GM23338 (cell line): ENCODE data around the gene RHOBTB3. TPM values are rescaled to one million over a fixed set of nuclear protein-coding genes. Genes with fewer than 3 reads are reported as not detected.

Experiments
- ATAC-seq: fragments of 200-7000 bp; cut with Tn5 transposase; 3 replicates; pipeline ENCODE4 v1.9.1; 2020
- DNase-seq: peaks from one replicate; pipeline ENCODE4 v3.0.0-alpha.2; 2015; ENCODE audit warnings: low spot score
- H2AFZ ChIP-seq: fragments of 200-600 bp; sonication (generic); 2 replicates; pipeline ENCODE4 v1.8.0; 2016; ENCODE audit warnings: antibody characterized with exemption, mild to moderate bottlenecking, moderate library complexity
- H3F3A ChIP-seq: fragments of 200-600 bp; sonication (generic); replicated peaks from 2 replicates; pipeline ENCODE4 v1.8.0; 2017; ENCODE audit warnings: antibody characterized with exemption, mixed run types, low read depth
- H3K27ac ChIP-seq: fragments of 200-600 bp; sonication (generic); 2 replicates; pipeline ENCODE4 v1.6.1; 2016; ENCODE audit warnings: low read depth
- H3K27me3 ChIP-seq: fragments of 200-600 bp; sonication (generic); 2 replicates; pipeline ENCODE4 v1.8.0; 2016; ENCODE audit warnings: mild to moderate bottlenecking, mixed run types, moderate library complexity; ENCODE audit not compliant: insufficient read depth
- H3K36me3 ChIP-seq: fragments of 200-600 bp; sonication (generic); 2 replicates; pipeline ENCODE4 v1.8.0; 2016; ENCODE audit warnings: mild to moderate bottlenecking; ENCODE audit not compliant: insufficient read depth
- H3K4me1 ChIP-seq: fragments of 200-600 bp; sonication (generic); 2 replicates; pipeline ENCODE4 v1.8.0; 2016; ENCODE audit warnings: mild to moderate bottlenecking, moderate library complexity; ENCODE audit not compliant: insufficient read depth
- H3K4me2 ChIP-seq: fragments of 200-600 bp; sonication (generic); 2 replicates; pipeline ENCODE4 v1.7.1; 2017; ENCODE audit warnings: mixed run types
- H3K4me3 ChIP-seq: fragments of 200-600 bp; sonication (generic); 2 replicates; pipeline ENCODE4 v1.6.1; 2016; ENCODE audit warnings: mixed run types
- H3K79me2 ChIP-seq: fragments of 200-600 bp; sonication (generic); replicated peaks from 2 replicates; pipeline ENCODE4 v1.8.0; 2017; ENCODE audit warnings: mild to moderate bottlenecking; ENCODE audit not compliant: insufficient read depth
- H3K9me2 ChIP-seq: fragments of 200-600 bp; sonication (generic); 2 replicates; pipeline ENCODE4 v1.8.0; 2017; ENCODE audit not compliant: insufficient read depth
- H4K20me1 ChIP-seq: fragments of 200-600 bp; sonication (generic); replicated peaks from 2 replicates; pipeline ENCODE4 v1.8.0; 2017; ENCODE audit warnings: mild to moderate bottlenecking; ENCODE audit not compliant: insufficient read depth
- H3K27ac Mint-ChIP-seq: 2 replicates; pipeline ENCODE4 v1.8.0; 2020; ENCODE audit warnings: inconsistent platforms, mild to moderate bottlenecking, moderate library complexity, mixed read lengths
- H3K27me3 Mint-ChIP-seq: 3 replicates; pipeline ENCODE4 v1.8.0; 2022; ENCODE audit warnings: low read depth, mild to moderate bottlenecking, moderate library complexity, mixed read lengths, inconsistent platforms; ENCODE audit not compliant: insufficient read depth, poor library complexity
- H3K36me3 Mint-ChIP-seq: 3 replicates; pipeline ENCODE4 v1.8.0; 2021; ENCODE audit warnings: low read depth, mild to moderate bottlenecking, inconsistent platforms, moderate library complexity, mixed read lengths
- H3K4me1 Mint-ChIP-seq: 3 replicates; pipeline ENCODE4 v1.8.0; 2020; ENCODE audit warnings: mild to moderate bottlenecking, inconsistent platforms, mixed read lengths
- H3K4me3 Mint-ChIP-seq: 3 replicates; pipeline ENCODE4 v1.8.0; 2021; ENCODE audit warnings: moderate library complexity, mild to moderate bottlenecking, inconsistent platforms, mixed read lengths
- H3K9me3 Mint-ChIP-seq: 3 replicates; pipeline ENCODE4 v1.8.0; 2020; ENCODE audit warnings: moderate library complexity, mild to moderate bottlenecking, inconsistent platforms, mixed read lengths
- CREB1 ChIP-seq: fragments of 250-450 bp; sonication (Bioruptor Pico); IDR thresholded peaks from 2 replicates; pipeline ENCODE4 v1.5.0; 2020; ENCODE audit warnings: low read depth, mild to moderate bottlenecking, moderate library complexity
- JUNB ChIP-seq: IDR thresholded peaks from one replicate; pipeline ENCODE4 v1.6.1; 2016; ENCODE audit warnings: antibody characterized with exemption; ENCODE audit not compliant: unreplicated experiment
- NANOG ChIP-seq: IDR thresholded peaks from 2 replicates; pipeline ENCODE4 v1.6.1; 2016; ENCODE audit warnings: antibody characterized with exemption, borderline replicate concordance
- POLR2AphosphoS5 ChIP-seq: IDR thresholded peaks from 2 replicates; pipeline ENCODE4 v1.6.1; 2016; ENCODE audit warnings: antibody characterized with exemption, low read depth
- STAT1 ChIP-seq: IDR thresholded peaks from one replicate; pipeline ENCODE4 v1.6.1; 2016; ENCODE audit warnings: antibody characterized with exemption; ENCODE audit not compliant: unreplicated experiment
- ZNF114 ChIP-seq: fragments of 250-450 bp; sonication (Bioruptor Pico); IDR thresholded peaks from 2 replicates; pipeline ENCODE4 v1.5.0; 2020; ENCODE audit warnings: mild to moderate bottlenecking, moderate library complexity
- ZNF331 ChIP-seq: fragments of 250-450 bp; sonication (Bioruptor Pico); IDR thresholded peaks from 2 replicates; pipeline ENCODE4 v1.5.0; 2020; ENCODE audit warnings: low read depth, mild to moderate bottlenecking, moderate library complexity
- polyA plus RNA-seq: library from polyadenylated mRNA; unstranded; fragments of >200 nt; fragmentation: Nextera tagmentation; extraction: Ambion mirVana; gene quantifications from 2 replicates; pipeline ENCODE4 v1.2.1, GENCODE V29; 2016
- total RNA-seq: library from RNA; depleted of rRNA; stranded (reverse); fragments of >200 nt; shearing (Covaris generic); gene quantifications from 2 replicates; pipeline ENCODE4 v1.2.3, GENCODE V29; 2014
- TF ChIP-seq, protein P1 (sequence below): IDR thresholded peaks from one replicate; pipeline ENCODE4 v1.6.1; 2018; ENCODE audit warnings: antibody characterized with exemption; ENCODE audit not compliant: unreplicated experiment
- TF ChIP-seq, protein P2 (sequence below): IDR thresholded peaks from 2 replicates; pipeline ENCODE4 v1.6.1; 2016; ENCODE audit warnings: antibody characterized with exemption
- TF ChIP-seq, protein P3 (sequence below): fragments of 250-450 bp; sonication (Bioruptor Pico); IDR thresholded peaks from 2 replicates; pipeline ENCODE4 v1.5.0; 2020; ENCODE audit warnings: mild to moderate bottlenecking, moderate library complexity
- TF ChIP-seq, protein P4 (sequence below), 2 experiments: fragments of 200-600 bp in 1 of 2; sonication (generic) in 1 of 2; conservative IDR thresholded peaks; 2 replicates each; pipeline versions ENCODE4 v1.5.1 to v1.6.1; 2016 to 2017; ENCODE audit warnings: antibody characterized with exemption in 2 of 2, low read depth in 2 of 2, mild to moderate bottlenecking in 2 of 2, moderate library complexity in 1 of 2

The RHOBTB3 gene
- total and polyA plus RNA-seq, 2 experiments from 2014 or later = 10.0 to 13.4 TPM

DNA sequence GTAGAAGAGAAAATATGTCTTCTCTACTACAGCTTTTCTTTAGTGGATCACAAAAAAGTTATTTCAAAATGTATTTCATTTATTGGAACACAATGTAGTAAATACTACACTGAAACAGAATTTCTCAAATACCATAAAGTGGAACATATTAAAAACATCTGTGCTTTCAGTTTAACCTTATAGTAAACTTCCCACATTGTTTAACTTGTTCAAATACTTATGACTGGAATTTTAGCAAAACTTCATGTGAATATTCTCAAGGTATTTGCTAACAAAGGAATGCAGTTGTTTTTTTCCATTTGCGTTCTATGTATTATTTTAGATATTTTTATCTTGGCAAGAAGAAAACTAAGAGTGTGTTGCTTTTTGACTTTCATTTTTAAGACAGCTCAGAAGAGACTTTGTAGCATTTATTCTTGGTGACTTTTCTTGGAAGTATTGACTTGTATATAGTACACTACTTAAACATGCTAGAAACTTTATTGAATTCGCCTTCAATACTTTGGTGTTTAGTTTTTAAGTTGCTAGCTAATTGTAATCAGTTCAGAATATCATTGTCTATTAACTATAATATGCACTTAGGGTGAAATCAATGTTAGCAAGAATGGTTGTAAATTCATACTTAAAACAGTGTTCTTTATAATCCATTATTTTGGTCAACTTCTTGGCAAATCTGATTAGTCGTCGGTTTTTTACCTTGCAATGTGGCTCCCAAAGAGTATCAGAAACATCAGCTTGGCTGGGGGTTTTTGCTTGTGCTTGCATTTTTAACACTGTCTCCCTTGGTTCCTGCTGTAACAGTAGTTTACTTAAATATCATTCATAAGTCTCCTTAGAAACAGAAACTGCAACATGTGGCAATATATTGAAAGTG lies 5.0 kb upstream of the RHOBTB3 start:
- no peak for DNase-seq
- Histone ChIP-seq H3K4me2 (no peak overlapping the region), H3K36me3 (no peaks in the 10 kb centered on the region), H2AFZ (no peak overlapping the region), H3K27me3 (peaks cover 37% of the 10 kb centered on the region), H3K27ac (no peak overlapping the region), H4K20me1 (no peaks in the 10 kb centered on the region), H3F3A (no peaks in the 10 kb centered on the region), H3K4me1 (peaks cover 36% of the 10 kb centered on the region), H3K79me2 (no peaks in the 10 kb centered on the region), H3K4me3 (no peak overlapping the region), H3K9me2 (no peaks in the 10 kb centered on the region)
- peaks cover 9% of the 10 kb centered on the region for H3K27me3 Mint-ChIP-seq
- H3K27ac Mint-ChIP-seq = no peak overlapping the region
- no peaks in the 10 kb centered on the region for H3K9me3 Mint-ChIP-seq
- no peak overlapping the region for H3K4me3 Mint-ChIP-seq
- ATAC-seq = no peak
- no peaks in the 10 kb centered on the region for H3K36me3 Mint-ChIP-seq
- TF ChIP-seq, protein P1, sequence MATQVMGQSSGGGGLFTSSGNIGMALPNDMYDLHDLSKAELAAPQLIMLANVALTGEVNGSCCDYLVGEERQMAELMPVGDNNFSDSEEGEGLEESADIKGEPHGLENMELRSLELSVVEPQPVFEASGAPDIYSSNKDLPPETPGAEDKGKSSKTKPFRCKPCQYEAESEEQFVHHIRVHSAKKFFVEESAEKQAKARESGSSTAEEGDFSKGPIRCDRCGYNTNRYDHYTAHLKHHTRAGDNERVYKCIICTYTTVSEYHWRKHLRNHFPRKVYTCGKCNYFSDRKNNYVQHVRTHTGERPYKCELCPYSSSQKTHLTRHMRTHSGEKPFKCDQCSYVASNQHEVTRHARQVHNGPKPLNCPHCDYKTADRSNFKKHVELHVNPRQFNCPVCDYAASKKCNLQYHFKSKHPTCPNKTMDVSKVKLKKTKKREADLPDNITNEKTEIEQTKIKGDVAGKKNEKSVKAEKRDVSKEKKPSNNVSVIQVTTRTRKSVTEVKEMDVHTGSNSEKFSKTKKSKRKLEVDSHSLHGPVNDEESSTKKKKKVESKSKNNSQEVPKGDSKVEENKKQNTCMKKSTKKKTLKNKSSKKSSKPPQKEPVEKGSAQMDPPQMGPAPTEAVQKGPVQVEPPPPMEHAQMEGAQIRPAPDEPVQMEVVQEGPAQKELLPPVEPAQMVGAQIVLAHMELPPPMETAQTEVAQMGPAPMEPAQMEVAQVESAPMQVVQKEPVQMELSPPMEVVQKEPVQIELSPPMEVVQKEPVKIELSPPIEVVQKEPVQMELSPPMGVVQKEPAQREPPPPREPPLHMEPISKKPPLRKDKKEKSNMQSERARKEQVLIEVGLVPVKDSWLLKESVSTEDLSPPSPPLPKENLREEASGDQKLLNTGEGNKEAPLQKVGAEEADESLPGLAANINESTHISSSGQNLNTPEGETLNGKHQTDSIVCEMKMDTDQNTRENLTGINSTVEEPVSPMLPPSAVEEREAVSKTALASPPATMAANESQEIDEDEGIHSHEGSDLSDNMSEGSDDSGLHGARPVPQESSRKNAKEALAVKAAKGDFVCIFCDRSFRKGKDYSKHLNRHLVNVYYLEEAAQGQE = no peak
- TF ChIP-seq ZNF331 (CRISPR knock-in tag) (no peak), POLR2AphosphoS5 (no peak), JUNB (no peak), NANOG (no peak), CREB1 (CRISPR knock-in tag) (no peak), STAT1 (no peak), ZNF114 (no peak)
- TF ChIP-seq, protein P2, sequence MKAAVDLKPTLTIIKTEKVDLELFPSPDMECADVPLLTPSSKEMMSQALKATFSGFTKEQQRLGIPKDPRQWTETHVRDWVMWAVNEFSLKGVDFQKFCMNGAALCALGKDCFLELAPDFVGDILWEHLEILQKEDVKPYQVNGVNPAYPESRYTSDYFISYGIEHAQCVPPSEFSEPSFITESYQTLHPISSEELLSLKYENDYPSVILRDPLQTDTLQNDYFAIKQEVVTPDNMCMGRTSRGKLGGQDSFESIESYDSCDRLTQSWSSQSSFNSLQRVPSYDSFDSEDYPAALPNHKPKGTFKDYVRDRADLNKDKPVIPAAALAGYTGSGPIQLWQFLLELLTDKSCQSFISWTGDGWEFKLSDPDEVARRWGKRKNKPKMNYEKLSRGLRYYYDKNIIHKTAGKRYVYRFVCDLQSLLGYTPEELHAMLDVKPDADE = no peak
- TF ChIP-seq, protein P3, sequence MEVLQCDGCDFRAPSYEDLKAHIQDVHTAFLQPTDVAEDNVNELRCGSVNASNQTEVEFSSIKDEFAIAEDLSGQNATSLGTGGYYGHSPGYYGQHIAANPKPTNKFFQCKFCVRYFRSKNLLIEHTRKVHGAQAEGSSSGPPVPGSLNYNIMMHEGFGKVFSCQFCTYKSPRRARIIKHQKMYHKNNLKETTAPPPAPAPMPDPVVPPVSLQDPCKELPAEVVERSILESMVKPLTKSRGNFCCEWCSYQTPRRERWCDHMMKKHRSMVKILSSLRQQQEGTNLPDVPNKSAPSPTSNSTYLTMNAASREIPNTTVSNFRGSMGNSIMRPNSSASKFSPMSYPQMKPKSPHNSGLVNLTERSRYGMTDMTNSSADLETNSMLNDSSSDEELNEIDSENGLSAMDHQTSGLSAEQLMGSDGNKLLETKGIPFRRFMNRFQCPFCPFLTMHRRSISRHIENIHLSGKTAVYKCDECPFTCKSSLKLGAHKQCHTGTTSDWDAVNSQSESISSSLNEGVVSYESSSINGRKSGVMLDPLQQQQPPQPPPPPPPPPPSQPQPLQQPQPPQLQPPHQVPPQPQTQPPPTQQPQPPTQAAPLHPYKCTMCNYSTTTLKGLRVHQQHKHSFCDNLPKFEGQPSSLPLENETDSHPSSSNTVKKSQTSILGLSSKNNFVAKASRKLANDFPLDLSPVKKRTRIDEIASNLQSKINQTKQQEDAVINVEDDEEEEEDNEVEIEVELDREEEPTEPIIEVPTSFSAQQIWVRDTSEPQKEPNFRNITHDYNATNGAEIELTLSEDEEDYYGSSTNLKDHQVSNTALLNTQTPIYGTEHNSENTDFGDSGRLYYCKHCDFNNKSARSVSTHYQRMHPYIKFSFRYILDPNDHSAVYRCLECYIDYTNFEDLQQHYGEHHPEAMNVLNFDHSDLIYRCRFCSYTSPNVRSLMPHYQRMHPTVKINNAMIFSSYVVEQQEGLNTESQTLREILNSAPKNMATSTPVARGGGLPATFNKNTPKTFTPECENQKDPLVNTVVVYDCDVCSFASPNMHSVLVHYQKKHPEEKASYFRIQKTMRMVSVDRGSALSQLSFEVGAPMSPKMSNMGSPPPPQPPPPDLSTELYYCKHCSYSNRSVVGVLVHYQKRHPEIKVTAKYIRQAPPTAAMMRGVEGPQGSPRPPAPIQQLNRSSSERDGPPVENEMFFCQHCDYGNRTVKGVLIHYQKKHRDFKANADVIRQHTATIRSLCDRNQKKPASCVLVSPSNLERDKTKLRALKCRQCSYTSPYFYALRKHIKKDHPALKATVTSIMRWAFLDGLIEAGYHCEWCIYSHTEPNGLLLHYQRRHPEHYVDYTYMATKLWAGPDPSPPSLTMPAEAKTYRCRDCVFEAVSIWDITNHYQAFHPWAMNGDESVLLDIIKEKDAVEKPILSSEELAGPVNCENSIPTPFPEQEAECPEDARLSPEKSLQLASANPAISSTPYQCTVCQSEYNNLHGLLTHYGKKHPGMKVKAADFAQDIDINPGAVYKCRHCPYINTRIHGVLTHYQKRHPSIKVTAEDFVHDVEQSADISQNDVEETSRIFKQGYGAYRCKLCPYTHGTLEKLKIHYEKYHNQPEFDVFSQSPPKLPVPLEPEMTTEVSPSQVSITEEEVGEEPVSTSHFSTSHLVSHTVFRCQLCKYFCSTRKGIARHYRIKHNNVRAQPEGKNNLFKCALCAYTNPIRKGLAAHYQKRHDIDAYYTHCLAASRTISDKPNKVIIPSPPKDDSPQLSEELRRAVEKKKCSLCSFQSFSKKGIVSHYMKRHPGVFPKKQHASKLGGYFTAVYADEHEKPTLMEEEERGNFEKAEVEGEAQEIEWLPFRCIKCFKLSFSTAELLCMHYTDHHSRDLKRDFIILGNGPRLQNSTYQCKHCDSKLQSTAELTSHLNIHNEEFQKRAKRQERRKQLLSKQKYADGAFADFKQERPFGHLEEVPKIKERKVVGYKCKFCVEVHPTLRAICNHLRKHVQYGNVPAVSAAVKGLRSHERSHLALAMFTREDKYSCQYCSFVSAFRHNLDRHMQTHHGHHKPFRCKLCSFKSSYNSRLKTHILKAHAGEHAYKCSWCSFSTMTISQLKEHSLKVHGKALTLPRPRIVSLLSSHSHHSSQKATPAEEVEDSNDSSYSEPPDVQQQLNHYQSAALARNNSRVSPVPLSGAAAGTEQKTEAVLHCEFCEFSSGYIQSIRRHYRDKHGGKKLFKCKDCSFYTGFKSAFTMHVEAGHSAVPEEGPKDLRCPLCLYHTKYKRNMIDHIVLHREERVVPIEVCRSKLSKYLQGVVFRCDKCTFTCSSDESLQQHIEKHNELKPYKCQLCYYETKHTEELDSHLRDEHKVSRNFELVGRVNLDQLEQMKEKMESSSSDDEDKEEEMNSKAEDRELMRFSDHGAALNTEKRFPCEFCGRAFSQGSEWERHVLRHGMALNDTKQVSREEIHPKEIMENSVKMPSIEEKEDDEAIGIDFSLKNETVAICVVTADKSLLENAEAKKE = no peak
- TF ChIP-seq, protein P4, sequence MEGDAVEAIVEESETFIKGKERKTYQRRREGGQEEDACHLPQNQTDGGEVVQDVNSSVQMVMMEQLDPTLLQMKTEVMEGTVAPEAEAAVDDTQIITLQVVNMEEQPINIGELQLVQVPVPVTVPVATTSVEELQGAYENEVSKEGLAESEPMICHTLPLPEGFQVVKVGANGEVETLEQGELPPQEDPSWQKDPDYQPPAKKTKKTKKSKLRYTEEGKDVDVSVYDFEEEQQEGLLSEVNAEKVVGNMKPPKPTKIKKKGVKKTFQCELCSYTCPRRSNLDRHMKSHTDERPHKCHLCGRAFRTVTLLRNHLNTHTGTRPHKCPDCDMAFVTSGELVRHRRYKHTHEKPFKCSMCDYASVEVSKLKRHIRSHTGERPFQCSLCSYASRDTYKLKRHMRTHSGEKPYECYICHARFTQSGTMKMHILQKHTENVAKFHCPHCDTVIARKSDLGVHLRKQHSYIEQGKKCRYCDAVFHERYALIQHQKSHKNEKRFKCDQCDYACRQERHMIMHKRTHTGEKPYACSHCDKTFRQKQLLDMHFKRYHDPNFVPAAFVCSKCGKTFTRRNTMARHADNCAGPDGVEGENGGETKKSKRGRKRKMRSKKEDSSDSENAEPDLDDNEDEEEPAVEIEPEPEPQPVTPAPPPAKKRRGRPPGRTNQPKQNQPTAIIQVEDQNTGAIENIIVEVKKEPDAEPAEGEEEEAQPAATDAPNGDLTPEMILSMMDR (conservative IDR thresholded peaks at IDR 0.05; ENCODE audit: low read depth in 2 of 2) = no peak
- H3K4me1 Mint-ChIP-seq = peaks cover 62% of the 10 kb centered on the region
